GM21390 (cell line): ENCODE measurements around the gene TMCC1.
"Not testable (repeated sequence)": the region's sequence is repeated elsewhere in the genome, so short reads cannot be mapped to it uniquely, and the experiment has no call there.

ENCODE experiments used
- ATAC-seq: cut with Tn5 transposase; IDR thresholded peaks from one replicate; pipeline ENCODE4 v1.9.1; 2021; ENCODE audit not compliant: unreplicated experiment

TMCC1 gene

GRCh38 chr3:129893581-129894070 is at the start of gene TMCC1:
TMCC1 (minus strand) TSS chr3:129893711.
- ATAC-seq = peak; percentile 76

GRCh38 chr3:129943020-129943419 is 49.5 kb upstream of the TMCC1 start:
- no peak for ATAC-seq

- peak; percentile 81 for ATAC-seq
Observed at GRCh38 chr3:129942296-129942695, 48.8 kb upstream of the TMCC1 start.

GRCh38 chr3:129940086-129940485 is 46.6 kb upstream of the TMCC1 start:
- no peak for ATAC-seq

- ATAC-seq = no peak
Observed at GRCh38 chr3:129938140-129938930, 44.8 kb upstream of the TMCC1 start.

- ATAC-seq = no peak
Observed at GRCh38 chr3:129937717-129938116, 44.2 kb upstream of the TMCC1 start.

GRCh38 chr3:129936757-129937156 is 43.2 kb upstream of the TMCC1 start:
- no peak for ATAC-seq

GRCh38 chr3:129934234-129935123 is 41.0 kb upstream of the TMCC1 start:
- no peak for ATAC-seq

- no peak for ATAC-seq
Observed at GRCh38 chr3:129933471-129933870, 40.0 kb upstream of the TMCC1 start.

- ATAC-seq = no peak
Observed at GRCh38 chr3:129929383-129929782, 35.9 kb upstream of the TMCC1 start.

GRCh38 chr3:129927072-129927471 is 33.6 kb upstream of the TMCC1 start:
- ATAC-seq = no peak

- ATAC-seq = no peak
Observed at GRCh38 chr3:129919806-129920205, 26.3 kb upstream of the TMCC1 start.

- ATAC-seq = no peak
Observed at GRCh38 chr3:129919357-129919756, 25.8 kb upstream of the TMCC1 start.

- no peak for ATAC-seq
Observed at GRCh38 chr3:129918461-129918860, 24.9 kb upstream of the TMCC1 start.

GRCh38 chr3:129917423-129918007 is 24.0 kb upstream of the TMCC1 start:
- no peak for ATAC-seq

- ATAC-seq = no peak
Observed at GRCh38 chr3:129913618-129914017, 20.1 kb upstream of the TMCC1 start.

GRCh38 chr3:129911261-129911861 is 17.9 kb upstream of the TMCC1 start:
- ATAC-seq = no peak

GRCh38 chr3:129909235-129909634 is 15.7 kb upstream of the TMCC1 start:
- ATAC-seq = not testable (repeated sequence)

GRCh38 chr3:129908417-129908816 is 14.9 kb upstream of the TMCC1 start:
- no peak for ATAC-seq

GRCh38 chr3:129901272-129901671 is 7.8 kb upstream of the TMCC1 start:
- ATAC-seq = not testable (repeated sequence)

- no peak for ATAC-seq
Observed at GRCh38 chr3:129897026-129897425, 3.5 kb upstream of the TMCC1 start.
